Panc1 (cell line): Measurements from ENCODE around the gene NUP54. TPM values are rescaled to one million over a fixed set of nuclear protein-coding genes. Genes with fewer than 3 reads are reported as not detected.

Experiments used
- ATAC-seq: fragments of 200-7000 bp; cut with Tn5 transposase; 2 replicates; pipeline ENCODE4 v1.9.1; 2020; ENCODE audit warnings: mild to moderate bottlenecking, moderate library complexity
- BruUV-seq: library from RNA; stranded (reverse); fragments of 400-500 nt; replicated peaks from 2 replicates; lab custom pipeline; 2021; lab: Mats Ljungman, UMichigan
- CTCF ChIA-PET: fragments of 300-600 bp; sonication (Branson Sonifier 250); formaldehyde crosslinking; loops from one replicate; lab custom pipeline; 2022; ENCODE audit warnings: antibody characterized with exemption; lab: Charles Lee
- POLR2A ChIA-PET: fragments of 300-600 bp; sonication (Branson Sonifier 250); formaldehyde crosslinking; loops from one replicate; lab custom pipeline; 2022; ENCODE audit warnings: antibody characterized with exemption; lab: Charles Lee
- DNase-seq: peaks from one replicate; pipeline ENCODE4 v3.0.0-alpha.2; 2010; ENCODE audit warnings: low read depth, low spot score
- H3K27ac ChIP-seq: 2 replicates; pipeline ENCODE4 v1.5.1; 2011; ENCODE audit warnings: mild to moderate bottlenecking, low read length, inconsistent platforms
- H3K27me3 ChIP-seq: fragments of 200-500 bp; sonication (Bioruptor generic); 2 replicates; pipeline ENCODE4 v1.6.0; 2014; ENCODE audit warnings: low read length, inconsistent platforms; ENCODE audit not compliant: control insufficient read depth, insufficient read depth
- H3K36me3 ChIP-seq: fragments of 200-500 bp; sonication (Bioruptor generic); 2 replicates; pipeline ENCODE4 v1.5.1; 2014; ENCODE audit warnings: inconsistent platforms, mild to moderate bottlenecking, low read length, moderate library complexity; ENCODE audit not compliant: control insufficient read depth, insufficient read depth
- H3K4me1 ChIP-seq: 2 replicates; pipeline ENCODE4 v1.5.1; 2011; ENCODE audit warnings: inconsistent platforms, mild to moderate bottlenecking, low read length, moderate library complexity; ENCODE audit not compliant: control insufficient read depth, insufficient read depth
- H3K4me3 ChIP-seq, 2 experiments: 2 replicates each; pipeline ENCODE4 v1.5.1; 2011 to 2012; ENCODE audit warnings: low read depth in 2 of 2, low read length in 2 of 2, mild to moderate bottlenecking in 2 of 2, inconsistent platforms in 1 of 2, moderate library complexity in 1 of 2
- H3K9me3 ChIP-seq: fragments of 200-500 bp; sonication (Bioruptor generic); 2 replicates; pipeline ENCODE4 v1.5.1; 2014; ENCODE audit warnings: low read depth, mild to moderate bottlenecking, inconsistent platforms, low read length, moderate library complexity; ENCODE audit not compliant: control insufficient read depth, insufficient read depth
- POLR2AphosphoS5 ChIP-seq: IDR thresholded peaks from 2 replicates; pipeline ENCODE4 v1.6.1; 2012; ENCODE audit warnings: mild to moderate bottlenecking, low read depth, low read length, moderate library complexity
- SIN3A ChIP-seq: IDR thresholded peaks from 2 replicates; pipeline ENCODE4 v1.6.1; 2012; ENCODE audit warnings: low read depth, mild to moderate bottlenecking, low read length, moderate library complexity, borderline replicate concordance; ENCODE audit not compliant: insufficient read depth
- TCF7L2 ChIP-seq: IDR thresholded peaks from 2 replicates; pipeline ENCODE4 v1.6.1; 2011; ENCODE audit warnings: mild to moderate bottlenecking, low read depth, low read length, inconsistent platforms
- in situ Hi-C: cut with HindIII; loops from 2 replicates; pipeline ENCODE4 v1.10.0; 2016; ENCODE audit warnings: low sequenced_read_pairs, low pct_unique_long_range_greater_than_20kb
- intact Hi-C: fragments of 100-400 bp; cut with micrococcal nuclease; formaldehyde crosslinking; loops from one replicate; pipeline ENCODE4 v1.10.0; 2022; ENCODE audit not compliant: unreplicated experiment
- total RNA-seq: library from RNA; stranded (reverse); gene quantifications from one replicate; pipeline ENCODE4 v1.2.1, GENCODE V29; 2021; ENCODE audit not compliant: unreplicated experiment
- TF ChIP-seq, protein P1 (sequence below): fragments of 450-650 bp; IDR thresholded peaks from 2 replicates; pipeline ENCODE4 v1.5.1; 2017; ENCODE audit warnings: mild to moderate bottlenecking
- TF ChIP-seq, protein P2 (sequence below), 2 experiments: IDR thresholded peaks; 2 replicates each; pipeline ENCODE4 v1.6.1; 2011 to 2012; ENCODE audit warnings: low read depth in 2 of 2, control low read depth in 1 of 2, low read length in 1 of 2, mild to moderate bottlenecking in 1 of 2, moderate library complexity in 1 of 2; ENCODE audit not compliant: insufficient read depth in 1 of 2

Gene NUP54
- total RNA-seq, 1 experiment from 2014 or later: 32.1 TPM

DNA sequence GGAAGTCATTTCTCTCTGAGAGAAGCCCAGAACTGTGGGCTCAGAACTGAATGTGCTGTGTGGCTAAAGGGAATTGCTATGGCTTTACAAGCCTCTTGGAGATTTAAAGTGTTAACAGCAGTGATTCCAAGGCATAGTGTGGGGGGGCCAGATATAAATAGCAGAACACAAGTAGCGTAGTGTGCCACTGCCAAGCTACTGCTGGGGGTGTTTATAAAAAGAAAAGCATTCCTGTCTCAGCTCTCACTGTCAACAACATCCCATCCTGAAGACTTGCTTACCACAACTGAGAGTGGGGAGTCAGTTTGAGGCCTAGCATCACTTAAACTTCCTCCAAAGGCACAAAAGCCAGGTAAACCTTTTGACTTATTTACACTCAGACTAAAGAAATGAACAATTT, 73.7 kb downstream of the NUP54 start, which contains the start of gene ART3:
Gene ART3, plus strand, starts transcription at position 242 of the 400 bp plus-strand sequence. CDS start 1,181 bp downstream, outside the sequence.
- CTCF ChIA-PET: no interaction called here
- in situ Hi-C loops: no loop called here
- no TSS peak for BruUV-seq

GRCh38 chr4:76072760-76073159, 75.4 kb downstream of the NUP54 start:
- H3K27me3 ChIP-seq: no peaks in the 10 kb centered on the region
- in situ Hi-C loops: no loop called here
- ATAC-seq (no peak), DNase-seq (no peak)
- intact Hi-C loops: no loop called here
- no TSS peak for BruUV-seq
- CTCF ChIA-PET: no interaction called here
- H3K4me3 ChIP-seq: no peak overlapping the region
- H3K4me1 ChIP-seq: no peaks in the 10 kb centered on the region
- TF ChIP-seq, protein P1, sequence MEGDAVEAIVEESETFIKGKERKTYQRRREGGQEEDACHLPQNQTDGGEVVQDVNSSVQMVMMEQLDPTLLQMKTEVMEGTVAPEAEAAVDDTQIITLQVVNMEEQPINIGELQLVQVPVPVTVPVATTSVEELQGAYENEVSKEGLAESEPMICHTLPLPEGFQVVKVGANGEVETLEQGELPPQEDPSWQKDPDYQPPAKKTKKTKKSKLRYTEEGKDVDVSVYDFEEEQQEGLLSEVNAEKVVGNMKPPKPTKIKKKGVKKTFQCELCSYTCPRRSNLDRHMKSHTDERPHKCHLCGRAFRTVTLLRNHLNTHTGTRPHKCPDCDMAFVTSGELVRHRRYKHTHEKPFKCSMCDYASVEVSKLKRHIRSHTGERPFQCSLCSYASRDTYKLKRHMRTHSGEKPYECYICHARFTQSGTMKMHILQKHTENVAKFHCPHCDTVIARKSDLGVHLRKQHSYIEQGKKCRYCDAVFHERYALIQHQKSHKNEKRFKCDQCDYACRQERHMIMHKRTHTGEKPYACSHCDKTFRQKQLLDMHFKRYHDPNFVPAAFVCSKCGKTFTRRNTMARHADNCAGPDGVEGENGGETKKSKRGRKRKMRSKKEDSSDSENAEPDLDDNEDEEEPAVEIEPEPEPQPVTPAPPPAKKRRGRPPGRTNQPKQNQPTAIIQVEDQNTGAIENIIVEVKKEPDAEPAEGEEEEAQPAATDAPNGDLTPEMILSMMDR: no peak
- TF ChIP-seq, protein P2, sequence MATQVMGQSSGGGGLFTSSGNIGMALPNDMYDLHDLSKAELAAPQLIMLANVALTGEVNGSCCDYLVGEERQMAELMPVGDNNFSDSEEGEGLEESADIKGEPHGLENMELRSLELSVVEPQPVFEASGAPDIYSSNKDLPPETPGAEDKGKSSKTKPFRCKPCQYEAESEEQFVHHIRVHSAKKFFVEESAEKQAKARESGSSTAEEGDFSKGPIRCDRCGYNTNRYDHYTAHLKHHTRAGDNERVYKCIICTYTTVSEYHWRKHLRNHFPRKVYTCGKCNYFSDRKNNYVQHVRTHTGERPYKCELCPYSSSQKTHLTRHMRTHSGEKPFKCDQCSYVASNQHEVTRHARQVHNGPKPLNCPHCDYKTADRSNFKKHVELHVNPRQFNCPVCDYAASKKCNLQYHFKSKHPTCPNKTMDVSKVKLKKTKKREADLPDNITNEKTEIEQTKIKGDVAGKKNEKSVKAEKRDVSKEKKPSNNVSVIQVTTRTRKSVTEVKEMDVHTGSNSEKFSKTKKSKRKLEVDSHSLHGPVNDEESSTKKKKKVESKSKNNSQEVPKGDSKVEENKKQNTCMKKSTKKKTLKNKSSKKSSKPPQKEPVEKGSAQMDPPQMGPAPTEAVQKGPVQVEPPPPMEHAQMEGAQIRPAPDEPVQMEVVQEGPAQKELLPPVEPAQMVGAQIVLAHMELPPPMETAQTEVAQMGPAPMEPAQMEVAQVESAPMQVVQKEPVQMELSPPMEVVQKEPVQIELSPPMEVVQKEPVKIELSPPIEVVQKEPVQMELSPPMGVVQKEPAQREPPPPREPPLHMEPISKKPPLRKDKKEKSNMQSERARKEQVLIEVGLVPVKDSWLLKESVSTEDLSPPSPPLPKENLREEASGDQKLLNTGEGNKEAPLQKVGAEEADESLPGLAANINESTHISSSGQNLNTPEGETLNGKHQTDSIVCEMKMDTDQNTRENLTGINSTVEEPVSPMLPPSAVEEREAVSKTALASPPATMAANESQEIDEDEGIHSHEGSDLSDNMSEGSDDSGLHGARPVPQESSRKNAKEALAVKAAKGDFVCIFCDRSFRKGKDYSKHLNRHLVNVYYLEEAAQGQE (IDR thresholded peaks at IDR 0.05; ENCODE audit: insufficient read depth in 1 of 2, low read depth in 2 of 2, low read length in 1 of 2): no peak
- no peak for TF ChIP-seq TCF7L2
- no peak for TF ChIP-seq SIN3A
- no peak for TF ChIP-seq POLR2AphosphoS5
- H3K9me3 ChIP-seq: no peaks in the 10 kb centered on the region
- H3K27ac ChIP-seq: no peak overlapping the region
- POLR2A ChIA-PET: no interaction called here
- no peaks in the 10 kb centered on the region for H3K36me3 ChIP-seq

More for the DNA sequence above, 73.7 kb downstream of the NUP54 start, which contains the start of gene ART3:
- no peaks in the 10 kb centered on the region for H3K9me3 ChIP-seq
- POLR2A ChIA-PET: interaction anchor here (0.5 to 0.7 kb wide), 2 partner anchors 210 to 799 kb away, joined by 3 to 4 read pairs; no protein-coding TSS in a partner anchor
- no peak within 1 kb of the TSS for H3K4me3 ChIP-seq
- no peaks in the 10 kb centered on the region for H3K36me3 ChIP-seq
- DNase-seq (no peak), ATAC-seq (no peak)
- no peak for TF ChIP-seq POLR2AphosphoS5
- TF ChIP-seq, protein P1: no peak
- no peak for TF ChIP-seq TCF7L2
- TF ChIP-seq, protein P2 (IDR thresholded peaks at IDR 0.05; ENCODE audit: insufficient read depth in 1 of 2, low read depth in 2 of 2, low read length in 1 of 2): no peak
- TF ChIP-seq SIN3A: no peak
- no peaks in the 10 kb centered on the region for H3K4me1 ChIP-seq
- intact Hi-C loops: no loop called here
- H3K27ac ChIP-seq: no peak within 1 kb of the TSS
- no peaks in the 10 kb centered on the region for H3K27me3 ChIP-seq
